MM.1S (cell line): ENCODE results near the gene AZIN2.

ENCODE experiments used
- DNase-seq: peaks from one replicate; pipeline ENCODE4 v3.0.0-alpha.2; 2015
- H2AFZ ChIP-seq: fragments of 300-600 bp; sonication (generic); 2 replicates; pipeline ENCODE4 v1.6.0; 2016; ENCODE audit warnings: antibody characterized with exemption, low read length
- H3F3A ChIP-seq: fragments of 300-600 bp; sonication (generic); 2 replicates; pipeline ENCODE4 v1.6.1; 2016; ENCODE audit warnings: mild to moderate bottlenecking, antibody characterized with exemption, low read length, moderate library complexity, mixed read lengths; ENCODE audit not compliant: insufficient read depth
- H3K27ac ChIP-seq: fragments of 300-600 bp; sonication (generic); 2 replicates; pipeline ENCODE4 v1.5.1; 2016; ENCODE audit warnings: mild to moderate bottlenecking, low read length
- H3K27me3 ChIP-seq: fragments of 300-600 bp; sonication (generic); replicated peaks from 2 replicates; pipeline ENCODE4 v1.6.0; 2016; ENCODE audit warnings: low read length; ENCODE audit not compliant: insufficient read depth
- H3K36me3 ChIP-seq: fragments of 300-600 bp; sonication (generic); replicated peaks from 2 replicates; pipeline ENCODE4 v1.6.1; 2016; ENCODE audit warnings: mild to moderate bottlenecking, low read length, mixed read lengths; ENCODE audit not compliant: insufficient read depth
- H3K4me1 ChIP-seq: fragments of 300-600 bp; sonication (generic); 2 replicates; pipeline ENCODE4 v1.6.1; 2016; ENCODE audit warnings: low read length, mixed read lengths
- H3K4me2 ChIP-seq: fragments of 300-600 bp; sonication (generic); 2 replicates; pipeline ENCODE4 v1.6.0; 2016; ENCODE audit warnings: low read depth, low read length
- H3K4me3 ChIP-seq: fragments of 300-600 bp; sonication (generic); 2 replicates; pipeline ENCODE4 v1.5.1; 2016; ENCODE audit warnings: low read length, mixed read lengths
- H3K79me2 ChIP-seq: fragments of 300-600 bp; sonication (generic); 2 replicates; pipeline ENCODE4 v1.6.1; 2016; ENCODE audit warnings: mixed run types, low read length, mixed read lengths
- H3K9ac ChIP-seq: fragments of 300-600 bp; sonication (generic); 2 replicates; pipeline ENCODE4 v1.6.1; 2016; ENCODE audit warnings: low read length, mixed read lengths
- H3K9me2 ChIP-seq: fragments of 300-600 bp; sonication (generic); replicated peaks from 2 replicates; pipeline ENCODE4 v1.6.1; 2016; ENCODE audit warnings: mild to moderate bottlenecking, low read length, mixed read lengths; ENCODE audit not compliant: insufficient read depth
- H3K9me3 ChIP-seq: fragments of 300-600 bp; sonication (generic); replicated peaks from 2 replicates; pipeline ENCODE4 v1.6.1; 2016; ENCODE audit warnings: mild to moderate bottlenecking, low read length, mixed read lengths; ENCODE audit not compliant: insufficient read depth
- H4K20me1 ChIP-seq: fragments of 300-600 bp; sonication (generic); 2 replicates; pipeline ENCODE4 v1.6.1; 2016; ENCODE audit warnings: mild to moderate bottlenecking, low read length, moderate library complexity, mixed read lengths; ENCODE audit not compliant: insufficient read depth
- CTCF ChIP-seq: fragments of 300-600 bp; sonication (generic); IDR thresholded peaks from 2 replicates; pipeline ENCODE4 v1.5.1; 2016; ENCODE audit warnings: antibody characterized with exemption, low read length, mixed read lengths
- EZH2 ChIP-seq: fragments of 300-600 bp; sonication (generic); optimal IDR thresholded peaks from 2 replicates; pipeline ENCODE3; 2017; ENCODE audit warnings: low read depth, mild to moderate bottlenecking, antibody characterized with exemption, low read length, mixed read lengths
- EZH2phosphoT487 ChIP-seq: fragments of 300-600 bp; sonication (generic); IDR thresholded peaks from 2 replicates; pipeline ENCODE4 v1.6.1; 2018; ENCODE audit warnings: antibody characterized with exemption, low read length

Gene AZIN2

GRCh38 chr1:33072707-33073106 is 8.2 kb upstream of the AZIN2 start:
- no peak for DNase-seq
- no peak for TF ChIP-seq EZH2
- TF ChIP-seq CTCF: no peak
- TF ChIP-seq EZH2phosphoT487: no peak
- H3K4me2 ChIP-seq: no peak overlapping the region

DNA sequence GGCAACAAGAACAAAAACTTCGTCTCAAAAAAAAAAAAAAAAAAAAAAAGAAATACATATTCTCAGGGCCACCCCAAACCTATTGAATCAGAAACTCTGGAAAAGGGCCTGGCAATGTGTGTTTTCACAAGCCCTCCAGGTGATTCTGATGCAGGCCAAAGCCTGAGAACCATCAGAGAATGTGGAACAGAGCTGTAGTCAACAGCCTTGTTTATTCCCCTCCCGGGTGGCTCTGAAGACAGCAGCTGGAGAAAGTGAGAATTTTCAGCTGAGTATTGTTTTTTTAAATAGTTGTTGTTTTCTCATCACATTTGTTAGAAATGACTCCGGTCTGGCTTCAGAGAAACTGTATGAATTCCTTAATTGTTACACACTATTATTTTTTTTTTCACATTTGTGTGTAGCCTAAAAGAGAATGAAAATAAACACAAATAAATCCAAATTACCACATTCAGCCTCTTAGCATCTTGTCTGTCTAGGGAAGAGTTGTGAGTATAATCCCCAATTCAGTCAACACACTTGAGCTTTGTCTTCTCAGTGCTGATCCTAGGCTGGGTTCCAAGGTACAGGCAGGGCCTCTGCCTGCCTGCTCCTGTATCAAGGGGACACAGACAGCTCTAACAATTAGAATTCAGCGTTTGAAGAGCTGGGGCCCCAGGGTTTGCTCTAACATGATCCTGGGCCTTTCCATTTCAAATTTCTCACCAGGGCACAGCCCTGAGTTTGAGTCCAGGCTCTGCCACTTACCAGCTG is 6.6 kb upstream of the AZIN2 start:
- Histone ChIP-seq H3K36me3 (no peaks in the 10 kb centered on the region), H3K79me2 (no peaks in the 10 kb centered on the region), H3F3A (no peaks in the 10 kb centered on the region), H2AFZ (no peak overlapping the region), H3K9me3 (no peaks in the 10 kb centered on the region), H3K9me2 (no peaks in the 10 kb centered on the region), H4K20me1 (no peaks in the 10 kb centered on the region), H3K4me2 (no peak overlapping the region), H3K4me3 (no peak overlapping the region), H3K27ac (no peak overlapping the region), H3K27me3 (no peaks in the 10 kb centered on the region), H3K4me1 (no peaks in the 10 kb centered on the region), H3K9ac (no peak overlapping the region)
- DNase-seq: no peak
- TF ChIP-seq EZH2phosphoT487 (no peak), CTCF (no peak), EZH2 (no peak)

More at GRCh38 chr1:33072707-33073106, 8.2 kb upstream of the AZIN2 start:
- H2AFZ ChIP-seq: no peak overlapping the region
- no peaks in the 10 kb centered on the region for H3K9me3 ChIP-seq
- no peaks in the 10 kb centered on the region for H3K27me3 ChIP-seq
- H3K9ac ChIP-seq: no peak overlapping the region
- H3K4me3 ChIP-seq: no peak overlapping the region
- H3K4me1 ChIP-seq: no peaks in the 10 kb centered on the region
- no peaks in the 10 kb centered on the region for H4K20me1 ChIP-seq
- H3K36me3 ChIP-seq: no peaks in the 10 kb centered on the region
- no peaks in the 10 kb centered on the region for H3K79me2 ChIP-seq
- H3K9me2 ChIP-seq: no peaks in the 10 kb centered on the region
- no peak overlapping the region for H3K27ac ChIP-seq
- H3F3A ChIP-seq: no peaks in the 10 kb centered on the region

DNA sequence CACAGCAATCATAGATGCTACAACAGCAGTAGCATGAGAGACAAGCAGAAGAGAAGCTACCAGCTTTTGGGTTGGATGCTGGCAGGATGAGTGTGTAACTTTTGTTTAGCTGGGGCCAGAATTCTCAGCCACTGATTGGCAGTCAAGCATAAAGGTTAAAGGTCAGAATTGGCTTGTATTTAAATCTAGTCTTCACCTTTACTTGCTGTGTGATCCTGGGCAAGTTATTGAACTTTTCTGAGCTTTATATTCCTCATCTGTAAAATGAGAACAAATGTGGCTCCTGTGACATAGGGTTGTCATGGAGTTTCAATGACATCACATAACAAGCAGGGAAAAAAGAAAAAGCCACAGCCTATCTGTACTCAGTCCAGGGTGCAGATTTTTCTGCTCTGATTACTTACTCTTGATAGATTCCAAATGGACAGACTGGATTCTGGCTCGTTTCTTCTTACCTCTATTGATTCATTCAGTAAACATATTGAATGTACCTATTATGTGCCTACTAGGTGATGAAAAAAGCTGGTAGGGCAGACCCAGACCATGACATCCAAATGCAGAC is 2.8 kb upstream of the AZIN2 start:
- Histone ChIP-seq H2AFZ (no peak overlapping the region), H3K79me2 (no peaks in the 10 kb centered on the region), H3K4me3 (no peak overlapping the region), H3K9me3 (no peaks in the 10 kb centered on the region), H3K4me2 (no peak overlapping the region), H3K27ac (no peak overlapping the region), H3K4me1 (peaks cover 4% of the 10 kb centered on the region; the same call in 1 of the 2 replicates), H3F3A (no peaks in the 10 kb centered on the region), H3K36me3 (no peaks in the 10 kb centered on the region), H3K9me2 (no peaks in the 10 kb centered on the region), H3K27me3 (peaks cover 5% of the 10 kb centered on the region; the same call in 1 of the 2 replicates), H3K9ac (no peak overlapping the region), H4K20me1 (no peaks in the 10 kb centered on the region)
- no peak for DNase-seq
- TF ChIP-seq EZH2: no peak
- TF ChIP-seq EZH2phosphoT487: no peak
- no peak for TF ChIP-seq CTCF
